Smooth muscle cell (in vitro differentiated cells): ENCODE data around the gene GJA5. TPM values are rescaled to one million over a fixed set of nuclear protein-coding genes. Genes with fewer than 3 reads are reported as not detected.

ENCODE experiments used
- DNase-seq: peaks from one replicate; lab custom pipeline; 2025; ENCODE audit not compliant: unreplicated experiment; lab: John Stamatoyannopoulos, UW
- H2AFZ ChIP-seq: fragments of 200-600 bp; sonication (generic); 2 replicates; pipeline ENCODE4 v1.6.0; 2016; ENCODE audit warnings: antibody characterized with exemption, low read depth, mild to moderate bottlenecking
- H3F3A ChIP-seq: fragments of 200-600 bp; sonication (generic); 2 replicates; pipeline ENCODE4 v1.6.0; 2017; ENCODE audit warnings: antibody characterized with exemption, low read depth
- H3K27ac ChIP-seq: fragments of 200-600 bp; sonication (generic); 2 replicates; pipeline ENCODE4 v1.5.1; 2016; ENCODE audit warnings: low read depth, mild to moderate bottlenecking
- H3K27me3 ChIP-seq: fragments of 200-600 bp; sonication (generic); 2 replicates; pipeline ENCODE4 v1.6.1; 2016; ENCODE audit warnings: low read depth, mild to moderate bottlenecking
- H3K36me3 ChIP-seq: fragments of 200-600 bp; sonication (generic); 2 replicates; pipeline ENCODE4 v1.5.1; 2016; ENCODE audit warnings: low read depth
- H3K4me1 ChIP-seq: fragments of 200-600 bp; sonication (generic); 2 replicates; pipeline ENCODE4 v1.5.1; 2016; ENCODE audit warnings: low read depth
- H3K4me2 ChIP-seq: fragments of 200-600 bp; sonication (generic); 2 replicates; pipeline ENCODE4 v1.6.0; 2016; ENCODE audit warnings: mild to moderate bottlenecking
- H3K4me3 ChIP-seq: fragments of 200-600 bp; sonication (generic); 2 replicates; pipeline ENCODE4 v1.5.1; 2016; ENCODE audit warnings: mild to moderate bottlenecking
- H3K79me2 ChIP-seq: fragments of 200-600 bp; sonication (generic); 2 replicates; pipeline ENCODE4 v1.6.0; 2016; ENCODE audit warnings: low read depth, mild to moderate bottlenecking
- H3K9ac ChIP-seq: fragments of 200-600 bp; sonication (generic); 2 replicates; pipeline ENCODE4 v1.6.0; 2016; ENCODE audit warnings: low read depth
- H3K9me3 ChIP-seq: fragments of 200-600 bp; sonication (generic); replicated peaks from 2 replicates; pipeline ENCODE4 v1.5.1; 2016; ENCODE audit warnings: low read depth
- H4K20me1 ChIP-seq: fragments of 200-600 bp; sonication (generic); 2 replicates; pipeline ENCODE4 v1.6.0; 2016; ENCODE audit warnings: low read depth
- CTCF ChIP-seq: fragments of 200-600 bp; sonication (generic); IDR thresholded peaks from 2 replicates; pipeline ENCODE4 v1.5.1; 2017; ENCODE audit warnings: borderline replicate concordance, mild to moderate bottlenecking, antibody characterized with exemption; ENCODE audit not compliant: insufficient read depth, poor library complexity, severe bottlenecking
- whole genome bisulfite sequencing: methylation state at CpG from one replicate; pipeline ENCODE4 v1.1.7; 2016; ENCODE audit warnings: low lambda C conversion rate; 5-methylcytosine and 5-hydroxymethylcytosine counted together
- polyA plus RNA-seq: library from polyadenylated mRNA; unstranded; fragments of >200 nt; fragmentation: Nextera tagmentation; extraction: Ambion mirVana; gene quantifications from 2 replicates; pipeline ENCODE4 v1.2.1, GENCODE V29; 2016
- total RNA-seq: library from RNA; depleted of rRNA; stranded (reverse); fragments of >200 nt; gene quantifications from 2 replicates; pipeline ENCODE4 v1.2.3, GENCODE V29; 2014

The GJA5 gene
- total and polyA plus RNA-seq, 2 experiments from 2014 or later = 0.18 to 2.8 TPM

GRCh38 chr1:147722124-147722523 lies 38.3 kb downstream of the GJA5 start:
- Histone ChIP-seq H4K20me1 (no peaks in the 10 kb centered on the region), H3K4me1 (peaks cover 3% of the 10 kb centered on the region), H3K4me2 (no peak overlapping the region), H3K79me2 (no peaks in the 10 kb centered on the region), H3K27me3 (peaks cover 4% of the 10 kb centered on the region), H3K9me3 (no peaks in the 10 kb centered on the region), H3K36me3 (no peaks in the 10 kb centered on the region), H3K27ac (no peak overlapping the region), H3K9ac (no peak overlapping the region), H2AFZ (no peak overlapping the region), H3F3A (no peaks in the 10 kb centered on the region), H3K4me3 (no peak overlapping the region)
- TF ChIP-seq CTCF = no peak
- WGBS = 73% methylated on average over 2 of the region's 2 CpGs
- DNase-seq = no peak

GRCh38 chr1:147721716-147722115 lies 38.7 kb downstream of the GJA5 start:
- H2AFZ ChIP-seq = no peak overlapping the region
- H3K79me2 ChIP-seq = no peaks in the 10 kb centered on the region
- H3K27me3 ChIP-seq = peaks cover 4% of the 10 kb centered on the region
- H3F3A ChIP-seq = no peaks in the 10 kb centered on the region
- WGBS = 18% methylated on average over 1 of the region's 1 CpG
- peaks cover 3% of the 10 kb centered on the region for H3K4me1 ChIP-seq
- H3K4me2 ChIP-seq = no peak overlapping the region
- no peak overlapping the region for H3K9ac ChIP-seq
- DNase-seq = no peak
- H3K36me3 ChIP-seq = no peaks in the 10 kb centered on the region
- H3K9me3 ChIP-seq = no peaks in the 10 kb centered on the region
- H4K20me1 ChIP-seq = no peaks in the 10 kb centered on the region
- TF ChIP-seq CTCF = no peak
- H3K27ac ChIP-seq = no peak overlapping the region
- no peak overlapping the region for H3K4me3 ChIP-seq

- TF ChIP-seq CTCF = no peak
- Histone ChIP-seq H3F3A (no peaks in the 10 kb centered on the region), H3K9ac (no peak overlapping the region), H3K79me2 (no peaks in the 10 kb centered on the region), H2AFZ (no peak overlapping the region), H3K4me2 (no peak overlapping the region), H3K9me3 (no peaks in the 10 kb centered on the region), H3K27me3 (peaks cover 4% of the 10 kb centered on the region), H3K4me1 (no peaks in the 10 kb centered on the region), H4K20me1 (no peaks in the 10 kb centered on the region), H3K4me3 (no peak overlapping the region), H3K27ac (no peak overlapping the region), H3K36me3 (no peaks in the 10 kb centered on the region)
- 95% methylated on average over 4 of the region's 4 CpGs for WGBS
- no peak for DNase-seq
Observed at GRCh38 chr1:147720557-147720956, 39.8 kb downstream of the GJA5 start.

GRCh38 chr1:147719711-147720225 lies 40.6 kb downstream of the GJA5 start:
- Histone ChIP-seq H2AFZ (no peak overlapping the region), H3K9ac (no peak overlapping the region), H4K20me1 (no peaks in the 10 kb centered on the region), H3K27ac (no peak overlapping the region), H3K36me3 (no peaks in the 10 kb centered on the region), H3K4me3 (no peak overlapping the region), H3K4me1 (no peaks in the 10 kb centered on the region), H3K9me3 (no peaks in the 10 kb centered on the region), H3K4me2 (no peak overlapping the region), H3K27me3 (peaks cover 4% of the 10 kb centered on the region), H3F3A (no peaks in the 10 kb centered on the region), H3K79me2 (no peaks in the 10 kb centered on the region)
- TF ChIP-seq CTCF = no peak
- 93% methylated on average over 7 of the region's 7 CpGs for WGBS
- no peak for DNase-seq
